Effector memory CD4-positive, alpha-beta T cell (primary cell): ENCODE data around the gene NEK3.
"Not testable (repeated sequence)": the region's sequence is repeated elsewhere in the genome, so short reads cannot be mapped to it uniquely, and the experiment has no call there.

Experiments used
- DNase-seq, 3 donors: peaks; one replicate each; pipeline ENCODE4 v3.0.0-alpha.2; 2020
- H3K27ac ChIP-seq: 2 replicates; pipeline ENCODE4 v1.7.0; 2013; ENCODE audit warnings: mild to moderate bottlenecking, low read length, moderate library complexity; ENCODE audit not compliant: insufficient read depth, poor library complexity, severe bottlenecking
- H3K27me3 ChIP-seq: replicated peaks from 2 replicates; pipeline ENCODE4 v1.7.0; 2013; ENCODE audit warnings: mild to moderate bottlenecking, low read length; ENCODE audit not compliant: insufficient read depth, control insufficient read depth, poor library complexity, severe bottlenecking
- H3K36me3 ChIP-seq: 2 replicates; pipeline ENCODE4 v1.7.0; 2013; ENCODE audit warnings: mild to moderate bottlenecking, low read length, moderate library complexity; ENCODE audit not compliant: control insufficient read depth, insufficient read depth
- H3K4me1 ChIP-seq: 2 replicates; pipeline ENCODE4 v1.7.0; 2013; ENCODE audit warnings: low read length, mild to moderate bottlenecking; ENCODE audit not compliant: control insufficient read depth, insufficient read depth, poor library complexity, severe bottlenecking
- H3K4me3 ChIP-seq: 2 replicates; pipeline ENCODE4 v1.7.0; 2013; ENCODE audit warnings: low read length, low read depth, mild to moderate bottlenecking; ENCODE audit not compliant: insufficient read depth, poor library complexity, severe bottlenecking
- H3K9me3 ChIP-seq: 2 replicates; pipeline ENCODE4 v1.7.0; 2013; ENCODE audit warnings: mild to moderate bottlenecking, low read length, moderate library complexity; ENCODE audit not compliant: control insufficient read depth

Gene NEK3

GRCh38 chr13:52194184-52194868, 34.9 kb upstream of the NEK3 start:
- Histone ChIP-seq H3K4me3 (peak overlapping the region; percentile 77), H3K36me3 (no peaks in the 10 kb centered on the region), H3K4me1 (peaks cover 7% of the 10 kb centered on the region), H3K27me3 (no peaks in the 10 kb centered on the region), H3K27ac (peak overlapping the region; percentile 71), H3K9me3 (no peaks in the 10 kb centered on the region)
- DNase-seq: peak; percentile 70 to 76 (median 72)

GRCh38 chr13:52193587-52194183, 34.3 kb upstream of the NEK3 start:
- H3K4me1 ChIP-seq, H3K36me3 ChIP-seq, DNase-seq, H3K9me3 ChIP-seq, H3K27me3 ChIP-seq: not testable (repeated sequence)
- peak overlapping the region; percentile 71 for H3K27ac ChIP-seq
- peak overlapping the region; percentile 77 for H3K4me3 ChIP-seq

GRCh38 chr13:52187424-52188187, 28.2 kb upstream of the NEK3 start:
- not testable (repeated sequence) for H3K27me3 ChIP-seq, H3K4me1 ChIP-seq, DNase-seq, H3K27ac ChIP-seq, H3K9me3 ChIP-seq, H3K4me3 ChIP-seq
- peaks cover 15% of the 10 kb centered on the region for H3K36me3 ChIP-seq

- Histone ChIP-seq H3K4me1 (peaks cover 6% of the 10 kb centered on the region), H3K9me3 (no peaks in the 10 kb centered on the region)
These were observed 27.6 kb upstream of the NEK3 start for GRCh38 chr13:52187029-52187423.

GRCh38 chr13:52181316-52181954, 22.0 kb upstream of the NEK3 start:
- not testable (repeated sequence) for H3K27ac ChIP-seq, H3K4me3 ChIP-seq, H3K9me3 ChIP-seq, H3K27me3 ChIP-seq, H3K4me1 ChIP-seq, DNase-seq
- H3K36me3 ChIP-seq: peaks cover 32% of the 10 kb centered on the region

More at GRCh38 chr13:52187029-52187423, 27.6 kb upstream of the NEK3 start:
- DNase-seq: no peak
- peaks cover 15% of the 10 kb centered on the region for H3K36me3 ChIP-seq
- H3K27ac ChIP-seq: no peak overlapping the region
- no peaks in the 10 kb centered on the region for H3K27me3 ChIP-seq
- no peak overlapping the region for H3K4me3 ChIP-seq

GRCh38 chr13:52179925-52180324, 20.5 kb upstream of the NEK3 start:
- no peak overlapping the region for H3K4me3 ChIP-seq
- H3K4me1 ChIP-seq: no peaks in the 10 kb centered on the region
- H3K27ac ChIP-seq: no peak overlapping the region
- H3K27me3 ChIP-seq: no peaks in the 10 kb centered on the region
- DNase-seq: no peak
- peaks cover 30% of the 10 kb centered on the region for H3K36me3 ChIP-seq
- no peaks in the 10 kb centered on the region for H3K9me3 ChIP-seq

GRCh38 chr13:52177276-52177675, 17.9 kb upstream of the NEK3 start:
- DNase-seq: no peak
- no peaks in the 10 kb centered on the region for H3K4me1 ChIP-seq
- H3K9me3 ChIP-seq: no peaks in the 10 kb centered on the region
- no peak overlapping the region for H3K4me3 ChIP-seq
- no peak overlapping the region for H3K27ac ChIP-seq
- H3K36me3 ChIP-seq: peaks cover 27% of the 10 kb centered on the region
- H3K27me3 ChIP-seq: no peaks in the 10 kb centered on the region

- DNase-seq, H3K4me3 ChIP-seq, H3K9me3 ChIP-seq, H3K27ac ChIP-seq, H3K4me1 ChIP-seq, H3K27me3 ChIP-seq: not testable (repeated sequence)
- H3K36me3 ChIP-seq: peaks cover 19% of the 10 kb centered on the region
These were observed 14.6 kb upstream of the NEK3 start for GRCh38 chr13:52173970-52174369.

- Histone ChIP-seq H3K27me3 (no peaks in the 10 kb centered on the region), H3K27ac (no peak overlapping the region), H3K4me1 (no peaks in the 10 kb centered on the region), H3K9me3 (no peaks in the 10 kb centered on the region), H3K4me3 (no peak overlapping the region), H3K36me3 (peaks cover 22% of the 10 kb centered on the region)
- no peak for DNase-seq
These were observed 14.0 kb upstream of the NEK3 start for GRCh38 chr13:52173373-52173772.

- not testable (repeated sequence) for DNase-seq, H3K4me1 ChIP-seq, H3K27me3 ChIP-seq, H3K27ac ChIP-seq, H3K4me3 ChIP-seq, H3K9me3 ChIP-seq
- H3K36me3 ChIP-seq: peaks cover 18% of the 10 kb centered on the region
These were observed 12.3 kb upstream of the NEK3 start for GRCh38 chr13:52171686-52172085.
